Measurements from ENCODE around the gene RPL39L.

DNA sequence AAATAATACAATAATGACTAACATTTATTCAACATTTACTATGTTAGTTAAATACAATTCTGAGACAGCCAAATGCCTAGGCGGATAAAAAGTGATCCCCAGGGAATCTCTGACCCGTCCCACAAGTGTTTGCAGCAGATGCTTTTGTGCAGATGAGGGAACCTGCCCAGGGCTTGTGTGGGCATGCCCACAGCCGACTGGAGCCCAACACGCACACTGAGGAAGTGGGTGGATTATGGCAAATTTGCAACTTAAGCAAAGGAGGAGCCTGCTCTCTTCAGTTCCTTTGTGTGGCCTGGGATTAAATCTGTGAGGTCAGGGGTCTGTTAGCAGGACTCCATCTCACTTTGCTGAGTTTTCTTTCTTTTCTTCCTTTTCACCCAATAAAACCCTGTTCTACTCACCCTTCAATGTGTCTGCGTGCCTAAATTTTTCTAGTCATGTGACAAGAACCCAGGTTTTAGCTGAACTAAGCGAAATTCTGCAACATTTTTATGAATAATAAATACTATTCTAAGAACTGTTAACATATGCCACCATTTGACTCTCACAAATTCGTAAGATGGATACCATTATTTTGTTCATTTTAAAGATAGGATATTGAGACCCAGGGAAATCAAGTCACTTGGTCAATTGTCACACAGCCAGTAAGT is 44.0 kb upstream of the RPL39L start:
- TF ChIP-seq CTCF (IDR thresholded peaks at IDR 0.05; ENCODE audit: low read length) (no peak), EZH2 (optimal IDR thresholded peaks at IDR 0.05; ENCODE audit: low read depth, low read length) (no peak)

Data from MM.1S (cell line).